ENCODE measurements around the gene CEP89.

Gene CEP89

GRCh38 chr19:32831611-32832010 lies 140.1 kb downstream of the CEP89 start:
- no peak for DNase-seq

DNA sequence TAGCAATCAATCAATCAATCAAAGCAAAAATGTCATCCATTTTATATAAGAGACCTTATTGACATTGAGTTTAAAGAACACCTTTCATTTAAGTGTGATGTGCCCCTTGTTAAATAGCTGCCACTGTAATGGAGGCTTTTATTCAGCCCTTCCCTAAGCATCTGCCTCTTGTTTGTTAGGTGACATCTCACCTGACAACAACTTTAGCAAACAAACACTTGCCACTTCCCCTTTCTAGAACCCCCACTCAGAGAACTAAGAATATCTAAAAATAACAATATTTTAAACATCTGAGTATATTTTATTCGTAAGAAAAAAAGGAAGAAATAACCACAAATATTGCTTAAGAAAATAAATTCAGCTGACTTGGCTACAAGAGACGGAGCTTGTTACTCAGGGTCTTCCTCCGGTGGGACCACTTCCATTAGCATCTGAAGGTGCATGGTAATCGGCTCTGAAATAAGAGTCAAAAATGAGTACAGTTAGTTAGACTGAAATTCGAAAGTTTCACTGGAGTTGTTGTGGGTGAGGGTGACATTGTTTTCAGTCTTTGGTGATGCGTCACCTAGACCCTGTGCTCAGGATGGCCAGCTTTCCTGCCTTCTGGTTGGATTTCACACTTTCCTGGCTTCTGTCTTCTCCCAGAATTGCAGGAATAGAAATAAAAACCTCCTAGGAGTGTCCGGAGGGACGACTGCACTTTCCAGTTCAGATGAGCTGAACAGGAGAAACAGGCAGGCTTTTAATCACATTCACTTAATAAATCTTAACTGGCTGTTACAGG lies 141.3 kb downstream of the CEP89 start:
- no peak for DNase-seq

- no peak for DNase-seq
These were observed 142.3 kb downstream of the CEP89 start for GRCh38 chr19:32829345-32829896.

DNA sequence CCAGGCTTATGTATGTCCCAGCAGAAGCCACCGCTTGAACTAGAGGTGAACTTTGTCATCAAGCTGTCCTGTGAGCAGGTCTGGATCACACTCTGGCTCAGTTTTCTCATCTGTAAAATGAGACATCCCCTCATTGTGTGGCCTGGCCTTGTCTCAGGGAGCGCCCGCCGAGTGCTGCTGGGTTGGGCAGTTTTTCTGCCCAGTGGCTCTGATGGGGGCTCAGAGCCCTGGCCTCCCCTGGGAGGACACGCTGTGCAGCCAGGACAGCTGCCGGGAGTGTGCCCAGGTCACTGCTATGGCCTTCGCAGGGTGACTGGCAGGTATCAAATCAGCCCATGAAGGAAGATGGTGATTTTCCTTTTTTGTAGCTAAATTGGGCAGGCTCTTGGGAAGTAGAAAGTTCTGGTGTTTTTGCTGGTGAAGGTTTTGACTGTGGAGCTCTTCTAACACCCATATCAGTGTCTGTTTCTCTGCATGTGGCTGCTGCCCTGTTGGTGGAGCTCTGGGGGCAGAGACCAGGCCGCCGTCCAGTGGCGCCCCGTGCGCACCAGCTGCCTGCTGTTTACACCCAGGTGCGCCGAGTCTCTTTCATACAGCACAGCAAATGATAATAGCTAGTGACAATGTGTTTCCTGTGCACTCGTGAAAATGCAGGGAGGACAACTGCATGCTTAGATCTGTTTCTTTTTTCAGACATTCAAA lies 143.0 kb downstream of the CEP89 start:
- peak; percentile 29 for DNase-seq

DNA sequence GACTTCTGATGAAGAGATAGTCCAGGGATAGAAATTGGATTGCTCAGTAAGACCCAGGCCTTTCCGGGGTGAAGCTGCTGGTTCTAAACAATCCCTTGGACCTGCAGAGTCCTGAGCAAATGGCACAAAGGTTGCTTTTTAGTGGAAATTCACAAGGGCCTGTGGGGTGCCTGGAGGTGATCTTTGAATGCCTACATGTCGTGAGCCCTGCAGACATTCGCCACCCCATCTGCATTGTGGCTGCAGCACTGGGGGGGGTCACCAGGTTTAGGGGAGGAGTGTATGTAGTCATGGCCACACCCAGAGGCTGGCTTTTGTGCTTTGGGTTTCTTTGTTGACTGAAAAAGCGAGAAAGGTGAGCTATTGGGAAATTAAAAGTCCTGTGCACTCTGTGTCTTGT lies 143.6 kb downstream of the CEP89 start:
- no peak for DNase-seq

All from NCI-H510A (cell line).